Left ventricle myocardium inferior (tissue), 1 donor: Measurements from ENCODE around the gene HS6ST1. TPM values are rescaled to one million over a fixed set of nuclear protein-coding genes. Genes with fewer than 3 reads are reported as not detected.

Source experiments
- DNase-seq: peaks from one replicate; pipeline ENCODE4 v3.0.0-alpha.2; 2020
- H3K27ac ChIP-seq: fragments of 200-600 bp; replicated peaks from 2 replicates; pipeline ENCODE4 v1.8.0; 2021
- H3K27me3 ChIP-seq: fragments of 200-600 bp; 2 replicates; pipeline ENCODE4 v1.8.0; 2021; ENCODE audit warnings: low read depth
- H3K36me3 ChIP-seq: fragments of 200-600 bp; 2 replicates; pipeline ENCODE4 v1.8.0; 2021
- H3K4me1 ChIP-seq: fragments of 200-600 bp; 2 replicates; pipeline ENCODE4 v1.8.0; 2021
- H3K4me3 ChIP-seq: fragments of 200-600 bp; 2 replicates; pipeline ENCODE4 v1.8.0; 2021; ENCODE audit warnings: mild to moderate bottlenecking, moderate library complexity
- H3K9me3 ChIP-seq: fragments of 200-600 bp; replicated peaks from 2 replicates; pipeline ENCODE4 v1.8.0; 2021
- intact Hi-C: fragments of 100-400 bp; cut with micrococcal nuclease; formaldehyde crosslinking; loops from one replicate; pipeline ENCODE4 v1.11.0; 2022
- total RNA-seq: library from RNA; stranded (reverse); fragmentation: NEBNext Ultra II Directional; extraction: Animal tissue kit (Norgen Biotek cat#: 25700); gene quantifications from one replicate; pipeline ENCODE4 v1.2.1, GENCODE V29; 2021
- TF ChIP-seq, protein P1 (sequence below): fragments of 200-600 bp; IDR thresholded peaks from 2 replicates; pipeline ENCODE4 v1.8.0; 2021; ENCODE audit warnings: antibody characterized with exemption, mild to moderate bottlenecking, borderline replicate concordance
- donor health status: DM: no; HTN: yes; CAD: no; lungs with severe emphysema.

Gene HS6ST1
- total RNA-seq, 1 donor from 2014 or later: 26.7 TPM

DNA sequence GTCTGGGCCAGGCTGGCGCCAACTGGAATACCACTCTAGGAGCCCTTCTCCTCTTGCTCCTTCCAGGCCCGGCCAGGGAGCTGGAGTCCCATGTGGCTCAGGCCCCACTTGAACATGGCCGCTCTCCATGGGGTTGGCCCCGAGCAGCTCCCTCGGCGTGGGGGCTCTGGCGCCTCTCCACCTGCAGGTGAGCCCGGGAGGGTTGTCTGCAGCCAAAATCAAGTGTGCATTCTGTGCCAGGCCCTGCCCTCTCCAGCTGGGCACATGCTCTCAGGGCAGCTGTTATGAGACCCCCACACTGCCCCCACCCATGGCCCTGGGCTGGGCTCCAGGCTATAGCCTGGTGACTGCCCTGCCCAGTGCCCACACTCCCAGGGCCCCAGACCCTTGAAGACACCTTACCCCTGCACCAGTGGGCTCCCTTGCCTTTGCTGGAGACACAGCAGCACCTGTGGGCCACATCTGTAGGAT, 45.8 kb upstream of the HS6ST1 start:
- peaks cover 7% of the 10 kb centered on the region for H3K4me1 ChIP-seq

DNA sequence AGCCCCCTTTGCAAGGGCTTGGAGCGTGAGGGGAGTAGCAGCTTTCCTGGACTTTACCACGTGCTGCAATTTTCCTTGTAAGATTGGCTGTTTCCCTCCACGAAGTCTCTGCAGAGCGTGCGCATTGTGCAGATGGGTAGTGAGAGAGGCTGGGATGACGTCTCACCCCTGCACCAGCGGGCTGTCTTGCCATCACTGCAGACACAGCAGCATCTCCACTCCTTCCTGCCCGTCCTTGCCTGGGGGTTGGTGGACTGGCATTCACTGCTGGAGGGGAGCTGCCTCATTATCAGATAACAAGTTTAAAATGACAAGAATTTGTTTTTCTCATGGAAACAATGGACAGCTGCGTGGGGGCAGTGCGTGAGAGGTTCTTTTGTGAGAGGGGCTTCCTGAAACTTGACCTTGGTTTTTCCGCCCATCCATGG, 45.3 kb upstream of the HS6ST1 start:
- no peak overlapping the region for H3K4me3 ChIP-seq
- TF ChIP-seq, protein P1, sequence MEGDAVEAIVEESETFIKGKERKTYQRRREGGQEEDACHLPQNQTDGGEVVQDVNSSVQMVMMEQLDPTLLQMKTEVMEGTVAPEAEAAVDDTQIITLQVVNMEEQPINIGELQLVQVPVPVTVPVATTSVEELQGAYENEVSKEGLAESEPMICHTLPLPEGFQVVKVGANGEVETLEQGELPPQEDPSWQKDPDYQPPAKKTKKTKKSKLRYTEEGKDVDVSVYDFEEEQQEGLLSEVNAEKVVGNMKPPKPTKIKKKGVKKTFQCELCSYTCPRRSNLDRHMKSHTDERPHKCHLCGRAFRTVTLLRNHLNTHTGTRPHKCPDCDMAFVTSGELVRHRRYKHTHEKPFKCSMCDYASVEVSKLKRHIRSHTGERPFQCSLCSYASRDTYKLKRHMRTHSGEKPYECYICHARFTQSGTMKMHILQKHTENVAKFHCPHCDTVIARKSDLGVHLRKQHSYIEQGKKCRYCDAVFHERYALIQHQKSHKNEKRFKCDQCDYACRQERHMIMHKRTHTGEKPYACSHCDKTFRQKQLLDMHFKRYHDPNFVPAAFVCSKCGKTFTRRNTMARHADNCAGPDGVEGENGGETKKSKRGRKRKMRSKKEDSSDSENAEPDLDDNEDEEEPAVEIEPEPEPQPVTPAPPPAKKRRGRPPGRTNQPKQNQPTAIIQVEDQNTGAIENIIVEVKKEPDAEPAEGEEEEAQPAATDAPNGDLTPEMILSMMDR: no peak
- intact Hi-C loops: no loop called here
- no peaks in the 10 kb centered on the region for H3K36me3 ChIP-seq
- H3K27ac ChIP-seq: no peak overlapping the region
- no peaks in the 10 kb centered on the region for H3K9me3 ChIP-seq
- H3K27me3 ChIP-seq: no peaks in the 10 kb centered on the region
- peaks cover 7% of the 10 kb centered on the region for H3K4me1 ChIP-seq
- DNase-seq: no peak

More for the DNA sequence above, 45.8 kb upstream of the HS6ST1 start:
- TF ChIP-seq, protein P1: no peak
- H3K4me3 ChIP-seq: no peak overlapping the region
- no peaks in the 10 kb centered on the region for H3K36me3 ChIP-seq
- intact Hi-C loops: no loop called here
- H3K27ac ChIP-seq: no peak overlapping the region
- no peak for DNase-seq
- no peaks in the 10 kb centered on the region for H3K27me3 ChIP-seq
- H3K9me3 ChIP-seq: no peaks in the 10 kb centered on the region

DNA sequence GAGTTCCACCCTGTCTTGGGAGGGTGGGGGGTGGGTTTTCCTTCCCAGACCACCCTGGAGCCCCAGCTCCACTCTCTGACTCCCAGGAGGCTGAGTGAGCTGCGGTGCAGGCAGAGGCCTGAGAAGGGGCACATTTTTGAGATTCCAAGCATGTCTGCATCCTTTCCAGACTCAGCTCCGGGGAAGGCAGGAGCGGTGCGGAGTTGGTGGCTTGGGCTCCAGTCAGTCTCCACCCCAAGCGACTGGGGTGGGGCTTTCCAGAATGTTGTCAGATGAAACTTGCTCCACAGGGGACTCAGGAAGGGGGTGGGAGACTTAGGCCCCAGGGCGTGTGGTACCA, 44.2 kb upstream of the HS6ST1 start:
- H3K4me3 ChIP-seq: no peak overlapping the region
- no peaks in the 10 kb centered on the region for H3K9me3 ChIP-seq
- no peak for DNase-seq
- TF ChIP-seq, protein P1: no peak
- H3K27ac ChIP-seq: no peak overlapping the region
- intact Hi-C loops: no loop called here
- H3K36me3 ChIP-seq: no peaks in the 10 kb centered on the region
- no peaks in the 10 kb centered on the region for H3K27me3 ChIP-seq
- peaks cover 7% of the 10 kb centered on the region for H3K4me1 ChIP-seq

DNA sequence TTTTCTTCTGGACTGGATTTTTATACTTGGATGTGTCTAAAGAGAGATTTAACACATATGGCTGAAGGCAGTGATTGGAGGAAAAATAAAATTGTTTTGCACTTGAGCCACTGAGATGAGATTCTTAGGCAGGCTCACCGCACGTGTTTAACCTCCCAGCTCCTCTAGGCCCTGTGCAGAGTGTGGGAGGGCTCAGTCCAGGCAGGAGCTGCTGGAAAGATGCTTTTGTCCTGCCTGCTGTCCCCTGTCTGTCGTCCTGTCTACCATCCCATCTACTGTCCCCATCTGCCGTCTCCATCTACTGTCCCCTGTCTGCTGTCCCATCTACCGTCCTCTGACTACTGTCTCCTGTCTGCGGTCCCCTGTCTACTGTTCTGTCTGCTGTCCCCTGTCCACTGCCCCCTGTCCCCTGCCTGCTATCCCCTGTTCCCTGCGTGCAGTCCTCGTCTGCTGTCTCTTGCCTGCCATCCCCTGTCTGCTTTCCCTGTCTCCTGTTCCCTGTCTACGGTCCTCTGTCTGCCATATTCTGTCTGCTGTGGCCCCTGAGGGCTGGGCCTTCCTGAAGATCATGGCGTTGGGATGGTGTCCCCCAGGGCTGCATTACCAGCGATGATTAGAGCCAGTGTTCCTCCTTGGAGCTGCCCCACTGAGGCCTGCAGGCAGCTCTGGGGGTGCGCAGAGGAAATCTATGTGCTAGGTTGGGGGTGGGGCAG, 43.7 kb upstream of the HS6ST1 start:
- TF ChIP-seq, protein P1: no peak
- Histone ChIP-seq H3K4me1 (peaks cover 7% of the 10 kb centered on the region), H3K4me3 (no peak overlapping the region), H3K27ac (no peak overlapping the region), H3K9me3 (no peaks in the 10 kb centered on the region), H3K36me3 (no peaks in the 10 kb centered on the region), H3K27me3 (no peaks in the 10 kb centered on the region)
- no peak for DNase-seq
- intact Hi-C loops: no loop called here

DNA sequence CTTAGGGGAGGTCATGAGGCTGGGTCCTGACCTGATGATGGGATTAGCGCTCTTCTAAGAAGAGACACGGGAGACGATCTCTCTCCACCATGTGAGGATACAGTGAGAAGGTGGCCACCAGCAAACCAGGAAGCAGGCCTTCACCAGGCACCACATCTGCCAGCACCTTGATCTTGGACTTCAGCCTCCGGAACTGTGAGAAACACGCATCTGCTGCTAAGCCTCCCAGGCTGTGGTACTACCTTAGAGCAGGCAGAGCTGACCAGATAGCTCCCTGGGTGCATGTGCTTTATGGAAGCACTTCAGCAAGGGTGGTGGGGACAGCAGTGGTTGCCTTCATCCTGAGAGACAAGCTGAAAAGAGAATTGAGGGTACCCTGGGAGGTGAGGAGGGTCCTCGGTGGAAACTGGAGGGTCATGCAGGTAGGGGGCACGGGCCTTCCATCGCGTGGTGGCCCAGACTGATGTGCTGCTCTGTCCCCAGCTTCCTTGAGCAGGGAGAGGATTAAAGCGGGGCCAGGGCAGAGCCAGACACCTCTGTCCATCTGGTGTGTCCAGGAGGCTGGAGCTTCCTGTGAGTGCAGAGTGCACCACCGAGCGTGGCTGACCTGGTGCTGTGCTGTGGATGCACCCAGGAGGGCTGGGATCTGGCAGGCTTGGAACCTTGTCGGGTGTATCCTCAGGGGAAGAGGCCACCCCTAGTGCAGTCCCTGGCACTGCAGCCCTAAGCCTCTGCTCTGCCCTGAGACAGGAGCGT, 42.9 kb upstream of the HS6ST1 start:
- H3K36me3 ChIP-seq: no peaks in the 10 kb centered on the region
- TF ChIP-seq, protein P1: no peak
- H3K4me3 ChIP-seq: no peak overlapping the region
- H3K4me1 ChIP-seq: peaks cover 7% of the 10 kb centered on the region
- DNase-seq: no peak
- no peaks in the 10 kb centered on the region for H3K9me3 ChIP-seq
- no peak overlapping the region for H3K27ac ChIP-seq
- intact Hi-C loops: no loop called here
- no peaks in the 10 kb centered on the region for H3K27me3 ChIP-seq
